Smooth muscle cell (in vitro differentiated cells): ENCODE data around the gene PLXDC2. TPM values are rescaled to one million over a fixed set of nuclear protein-coding genes. Genes with fewer than 3 reads are reported as not detected.
A peak's percentile ranks its signal among the peaks of the same experiment; 100 is the strongest.

ENCODE experiments used
- DNase-seq: peaks from one replicate; lab custom pipeline; 2025; ENCODE audit not compliant: unreplicated experiment; lab: John Stamatoyannopoulos, UW
- H2AFZ ChIP-seq: fragments of 200-600 bp; sonication (generic); 2 replicates; pipeline ENCODE4 v1.6.0; 2016; ENCODE audit warnings: antibody characterized with exemption, low read depth, mild to moderate bottlenecking
- H3F3A ChIP-seq: fragments of 200-600 bp; sonication (generic); 2 replicates; pipeline ENCODE4 v1.6.0; 2017; ENCODE audit warnings: antibody characterized with exemption, low read depth
- H3K27ac ChIP-seq: fragments of 200-600 bp; sonication (generic); 2 replicates; pipeline ENCODE4 v1.5.1; 2016; ENCODE audit warnings: low read depth, mild to moderate bottlenecking
- H3K27me3 ChIP-seq: fragments of 200-600 bp; sonication (generic); 2 replicates; pipeline ENCODE4 v1.6.1; 2016; ENCODE audit warnings: low read depth, mild to moderate bottlenecking
- H3K36me3 ChIP-seq: fragments of 200-600 bp; sonication (generic); 2 replicates; pipeline ENCODE4 v1.5.1; 2016; ENCODE audit warnings: low read depth
- H3K4me1 ChIP-seq: fragments of 200-600 bp; sonication (generic); 2 replicates; pipeline ENCODE4 v1.5.1; 2016; ENCODE audit warnings: low read depth
- H3K4me2 ChIP-seq: fragments of 200-600 bp; sonication (generic); 2 replicates; pipeline ENCODE4 v1.6.0; 2016; ENCODE audit warnings: mild to moderate bottlenecking
- H3K4me3 ChIP-seq: fragments of 200-600 bp; sonication (generic); 2 replicates; pipeline ENCODE4 v1.5.1; 2016; ENCODE audit warnings: mild to moderate bottlenecking
- H3K79me2 ChIP-seq: fragments of 200-600 bp; sonication (generic); 2 replicates; pipeline ENCODE4 v1.6.0; 2016; ENCODE audit warnings: low read depth, mild to moderate bottlenecking
- H3K9ac ChIP-seq: fragments of 200-600 bp; sonication (generic); 2 replicates; pipeline ENCODE4 v1.6.0; 2016; ENCODE audit warnings: low read depth
- H3K9me3 ChIP-seq: fragments of 200-600 bp; sonication (generic); replicated peaks from 2 replicates; pipeline ENCODE4 v1.5.1; 2016; ENCODE audit warnings: low read depth
- H4K20me1 ChIP-seq: fragments of 200-600 bp; sonication (generic); 2 replicates; pipeline ENCODE4 v1.6.0; 2016; ENCODE audit warnings: low read depth
- CTCF ChIP-seq: fragments of 200-600 bp; sonication (generic); IDR thresholded peaks from 2 replicates; pipeline ENCODE4 v1.5.1; 2017; ENCODE audit warnings: borderline replicate concordance, mild to moderate bottlenecking, antibody characterized with exemption; ENCODE audit not compliant: insufficient read depth, poor library complexity, severe bottlenecking
- WGBS: methylation state at CpG from one replicate; pipeline ENCODE4 v1.1.7; 2016; ENCODE audit warnings: low lambda C conversion rate; 5-methylcytosine and 5-hydroxymethylcytosine counted together
- polyA plus RNA-seq: library from polyadenylated mRNA; unstranded; fragments of >200 nt; fragmentation: Nextera tagmentation; extraction: Ambion mirVana; gene quantifications from 2 replicates; pipeline ENCODE4 v1.2.1, GENCODE V29; 2016
- total RNA-seq: library from RNA; depleted of rRNA; stranded (reverse); fragments of >200 nt; gene quantifications from 2 replicates; pipeline ENCODE4 v1.2.3, GENCODE V29; 2014

Gene PLXDC2
- total and polyA plus RNA-seq, 2 experiments from 2014 or later = 7.3 to 24.9 TPM

GRCh38 chr10:19930936-19931893, 115.0 kb downstream of the PLXDC2 start:
- H3K79me2 ChIP-seq = no peaks in the 10 kb centered on the region
- no peaks in the 10 kb centered on the region for H3K27me3 ChIP-seq
- no peak overlapping the region for H3K4me2 ChIP-seq
- H4K20me1 ChIP-seq = no peaks in the 10 kb centered on the region
- H3K4me1 ChIP-seq = peaks cover 3% of the 10 kb centered on the region
- H3F3A ChIP-seq = peaks cover 8% of the 10 kb centered on the region
- H3K9ac ChIP-seq = no peak overlapping the region
- no peak for DNase-seq
- H3K36me3 ChIP-seq = no peaks in the 10 kb centered on the region
- H3K4me3 ChIP-seq = no peak overlapping the region
- H3K27ac ChIP-seq = peak overlapping the region; percentile 17
- WGBS = 83% methylated on average over 12 of the region's 12 CpGs
- no peaks in the 10 kb centered on the region for H3K9me3 ChIP-seq
- TF ChIP-seq CTCF = no peak
- H2AFZ ChIP-seq = no peak overlapping the region

GRCh38 chr10:19931894-19932590, 115.8 kb downstream of the PLXDC2 start:
- no peak for DNase-seq
- Histone ChIP-seq H3K4me3 (no peak overlapping the region), H3K9ac (no peak overlapping the region), H3F3A (peaks cover 8% of the 10 kb centered on the region), H3K9me3 (no peaks in the 10 kb centered on the region), H3K36me3 (no peaks in the 10 kb centered on the region), H3K27me3 (no peaks in the 10 kb centered on the region), H3K79me2 (no peaks in the 10 kb centered on the region), H3K4me2 (no peak overlapping the region), H4K20me1 (no peaks in the 10 kb centered on the region), H3K4me1 (peaks cover 3% of the 10 kb centered on the region), H2AFZ (no peak overlapping the region), H3K27ac (peak overlapping the region; percentile 17)
- 92% methylated on average over 4 of the region's 4 CpGs for WGBS
- no peak for TF ChIP-seq CTCF

- Histone ChIP-seq H3K79me2 (no peaks in the 10 kb centered on the region), H3K4me1 (peaks cover 3% of the 10 kb centered on the region), H3K36me3 (no peaks in the 10 kb centered on the region), H3F3A (peaks cover 8% of the 10 kb centered on the region), H3K4me3 (no peak overlapping the region), H3K9me3 (no peaks in the 10 kb centered on the region), H3K4me2 (no peak overlapping the region), H3K27ac (no peak overlapping the region), H2AFZ (no peak overlapping the region), H4K20me1 (no peaks in the 10 kb centered on the region), H3K9ac (no peak overlapping the region), H3K27me3 (no peaks in the 10 kb centered on the region)
- DNase-seq = no peak
- 97% methylated on average over 5 of the region's 5 CpGs for WGBS
- TF ChIP-seq CTCF = no peak
These were observed 116.7 kb downstream of the PLXDC2 start for GRCh38 chr10:19932806-19933371.
